GM06990 (cell line): ENCODE measurements around the gene TBX15.

Experiments used
- DNase-seq: peaks from one replicate; pipeline ENCODE4 v3.0.0-alpha.2; 2011; ENCODE audit not compliant: insufficient read length; ENCODE audit errors: extremely low read depth
- H3K27me3 ChIP-seq: replicated peaks from 2 replicates; pipeline ENCODE4 v1.6.0; 2011; ENCODE audit warnings: low read length; ENCODE audit not compliant: control insufficient read depth, insufficient read depth
- H3K36me3 ChIP-seq: 2 replicates; pipeline ENCODE4 v1.5.1; 2011; ENCODE audit warnings: low read length; ENCODE audit not compliant: control insufficient read depth, insufficient read depth
- H3K4me3 ChIP-seq: replicated peaks from 2 replicates; pipeline ENCODE4 v1.5.1; 2011; ENCODE audit warnings: low read depth, mild to moderate bottlenecking, control low read depth, low read length
- TF ChIP-seq, protein P1 (sequence below): IDR thresholded peaks from 2 replicates; pipeline ENCODE4 v1.5.1; 2011; ENCODE audit warnings: low read length, control low read depth, mild to moderate bottlenecking, inconsistent platforms; ENCODE audit not compliant: insufficient read depth, poor library complexity, severe bottlenecking

The TBX15 gene

GRCh38 chr1:118931876-118932275 is 56.3 kb downstream of the TBX15 start:
- Histone ChIP-seq H3K36me3 (no peaks in the 10 kb centered on the region), H3K4me3 (no peak overlapping the region), H3K27me3 (no peaks in the 10 kb centered on the region)
- no peak for DNase-seq
- TF ChIP-seq, protein P1, sequence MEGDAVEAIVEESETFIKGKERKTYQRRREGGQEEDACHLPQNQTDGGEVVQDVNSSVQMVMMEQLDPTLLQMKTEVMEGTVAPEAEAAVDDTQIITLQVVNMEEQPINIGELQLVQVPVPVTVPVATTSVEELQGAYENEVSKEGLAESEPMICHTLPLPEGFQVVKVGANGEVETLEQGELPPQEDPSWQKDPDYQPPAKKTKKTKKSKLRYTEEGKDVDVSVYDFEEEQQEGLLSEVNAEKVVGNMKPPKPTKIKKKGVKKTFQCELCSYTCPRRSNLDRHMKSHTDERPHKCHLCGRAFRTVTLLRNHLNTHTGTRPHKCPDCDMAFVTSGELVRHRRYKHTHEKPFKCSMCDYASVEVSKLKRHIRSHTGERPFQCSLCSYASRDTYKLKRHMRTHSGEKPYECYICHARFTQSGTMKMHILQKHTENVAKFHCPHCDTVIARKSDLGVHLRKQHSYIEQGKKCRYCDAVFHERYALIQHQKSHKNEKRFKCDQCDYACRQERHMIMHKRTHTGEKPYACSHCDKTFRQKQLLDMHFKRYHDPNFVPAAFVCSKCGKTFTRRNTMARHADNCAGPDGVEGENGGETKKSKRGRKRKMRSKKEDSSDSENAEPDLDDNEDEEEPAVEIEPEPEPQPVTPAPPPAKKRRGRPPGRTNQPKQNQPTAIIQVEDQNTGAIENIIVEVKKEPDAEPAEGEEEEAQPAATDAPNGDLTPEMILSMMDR, result no peak

DNA sequence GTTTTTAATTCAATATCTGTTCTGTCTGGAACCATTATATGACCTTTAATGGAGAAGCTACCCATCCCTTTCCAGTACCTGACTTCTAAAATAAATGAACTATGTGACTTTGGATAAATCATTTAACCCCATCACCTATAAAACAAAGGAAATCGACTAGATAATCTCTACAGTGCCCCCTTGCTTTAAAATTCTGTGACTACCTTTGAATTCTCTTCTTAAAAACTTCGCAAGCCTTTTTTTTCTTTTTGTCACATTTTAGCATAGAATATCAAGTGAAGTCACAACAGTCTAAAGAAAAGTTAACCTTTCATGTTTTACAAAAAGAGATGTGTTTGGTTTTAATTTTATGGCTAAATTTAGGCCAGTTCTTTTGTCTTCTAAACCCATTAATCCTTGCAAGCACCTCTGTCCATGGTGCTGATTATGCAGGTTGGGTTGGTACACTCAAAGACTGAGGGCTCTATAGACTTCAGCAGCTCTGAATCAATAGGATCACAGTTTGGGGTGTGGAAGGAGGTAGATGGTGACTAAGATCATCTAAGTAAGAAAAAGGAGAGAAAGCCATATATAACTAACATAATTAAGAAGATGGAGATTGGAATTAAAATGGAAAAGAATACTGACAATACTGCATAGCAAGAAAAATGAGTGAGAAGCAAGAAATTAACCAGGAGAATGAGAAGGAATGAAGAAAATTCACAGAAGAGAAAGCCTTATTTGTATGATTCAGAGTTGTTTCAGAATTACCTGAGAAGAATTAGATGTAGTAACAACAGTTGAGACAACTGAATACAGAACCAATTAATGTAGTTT is 59.2 kb downstream of the TBX15 start:
- no peaks in the 10 kb centered on the region for H3K36me3 ChIP-seq
- DNase-seq, result no peak
- H3K4me3 ChIP-seq, result no peak overlapping the region
- H3K27me3 ChIP-seq, result no peaks in the 10 kb centered on the region
- TF ChIP-seq, protein P1, result no peak

GRCh38 chr1:118927427-118928187 is 60.5 kb downstream of the TBX15 start:
- no peak overlapping the region for H3K4me3 ChIP-seq
- TF ChIP-seq, protein P1, result no peak
- no peaks in the 10 kb centered on the region for H3K27me3 ChIP-seq
- H3K36me3 ChIP-seq, result no peaks in the 10 kb centered on the region
- no peak for DNase-seq

DNA sequence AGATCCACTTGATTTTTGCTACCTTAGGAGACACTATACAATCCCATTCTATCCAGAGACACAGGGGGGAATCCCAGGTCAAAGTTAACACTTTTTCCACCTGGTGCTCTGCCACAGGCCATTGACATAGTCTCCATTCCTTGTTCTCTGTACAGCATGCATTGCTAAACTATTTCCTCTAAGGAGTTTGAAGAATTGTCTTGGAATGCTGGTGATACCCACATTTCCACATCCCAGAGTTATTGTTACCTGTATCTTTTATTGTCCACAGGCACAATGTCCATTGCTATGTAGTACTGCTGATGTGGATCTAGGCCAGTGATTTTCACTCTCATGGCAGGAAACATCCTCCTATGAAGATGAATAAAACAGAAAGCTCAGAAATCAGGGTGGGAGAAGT is 61.9 kb downstream of the TBX15 start:
- TF ChIP-seq, protein P1, result no peak
- Histone ChIP-seq H3K4me3 (no peak overlapping the region), H3K27me3 (no peaks in the 10 kb centered on the region), H3K36me3 (no peaks in the 10 kb centered on the region)
- DNase-seq, result no peak

GRCh38 chr1:118925651-118926050 is 62.5 kb downstream of the TBX15 start:
- TF ChIP-seq, protein P1, result no peak
- Histone ChIP-seq H3K27me3 (no peaks in the 10 kb centered on the region), H3K4me3 (no peak overlapping the region), H3K36me3 (no peaks in the 10 kb centered on the region)
- DNase-seq, result no peak
